Measurements from ENCODE around the gene CNST. TPM values are rescaled to one million over a fixed set of nuclear protein-coding genes. Genes with fewer than 3 reads are reported as not detected.
A peak's percentile ranks its signal among the peaks of the same experiment; 100 is the strongest.
"Not testable (repeated sequence)": the region's sequence is repeated elsewhere in the genome, so short reads cannot be mapped to it uniquely, and the experiment has no call there.

Gene CNST
- total and polyA plus RNA-seq, 8 donors = 3.6 to 12.9 (median 8.9) TPM

- intact Hi-C loops (cut with DNase I) = no loop called here
- Histone ChIP-seq H3K4me3 (no peak overlapping the region), H3K4me1 (no peaks in the 10 kb centered on the region), H3K27me3 (no peaks in the 10 kb centered on the region), H3K27ac (peak overlapping the region in 1 of 4 donors; percentile 14), H3K9me3 (no peaks in the 10 kb centered on the region), H3K36me3 (no peaks in the 10 kb centered on the region)
- 73 to 81% methylated on average over 5 of the region's 5 CpGs for WGBS, 2 donors
- TF ChIP-seq CTCF (IDR thresholded peaks at IDR 0.05) = no peak
- FAIRE-seq = peak; percentile 85
- peak; percentile 83 to 91 (median 86) for ATAC-seq
- peak in 4 of 6 donors; percentile 45 to 77 (median 60) for DNase-seq
These were observed 31.1 kb downstream of the CNST start for GRCh38 chr1:246597340-246597739.

DNA sequence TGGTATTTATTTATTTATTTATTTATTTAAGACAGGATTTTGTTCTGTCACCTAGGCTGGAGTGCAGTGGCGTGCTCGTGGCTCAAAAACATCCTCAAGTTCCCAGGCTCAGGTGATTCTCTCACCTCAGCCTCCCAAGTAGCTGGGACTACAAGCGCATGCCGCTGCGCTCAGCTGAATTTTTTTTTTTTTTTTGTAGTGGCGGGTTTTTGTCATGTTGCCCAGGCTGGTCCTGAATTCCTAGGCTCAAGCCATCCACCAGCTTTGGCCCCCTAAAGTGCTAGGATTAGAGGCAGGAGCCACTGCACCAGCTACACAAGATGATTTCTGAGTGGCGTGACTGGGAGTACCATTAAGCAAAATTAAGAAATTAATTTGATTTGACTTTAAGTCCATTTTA is 31.7 kb downstream of the CNST start:
- no peak overlapping the region for H3K4me3 ChIP-seq
- no peak for TF ChIP-seq CTCF (IDR thresholded peaks at IDR 0.05)

GRCh38 chr1:246599315-246599714 is 33.1 kb downstream of the CNST start:
- intact Hi-C loops (cut with DNase I) = no loop called here
- H3K27ac ChIP-seq = no peak overlapping the region
- TF ChIP-seq CTCF (IDR thresholded peaks at IDR 0.05) = no peak
- DNase-seq = no peak
- no peak overlapping the region for H3K4me3 ChIP-seq
- no peaks in the 10 kb centered on the region for H3K4me1 ChIP-seq
- WGBS, 2 donors = 76 to 81% methylated on average over 4 of the region's 4 CpGs
- H3K36me3 ChIP-seq = no peaks in the 10 kb centered on the region
- FAIRE-seq = no peak
- H3K9me3 ChIP-seq = no peaks in the 10 kb centered on the region
- no peak for ATAC-seq
- no peaks in the 10 kb centered on the region for H3K27me3 ChIP-seq

More for the DNA sequence above, 31.7 kb downstream of the CNST start:
- Histone ChIP-seq H3K36me3 (no peaks in the 10 kb centered on the region), H3K9me3 (no peaks in the 10 kb centered on the region), H3K27me3 (no peaks in the 10 kb centered on the region), H3K27ac (no peak overlapping the region), H3K4me1 (no peaks in the 10 kb centered on the region)
- intact Hi-C loops (cut with DNase I) = no loop called here
- DNase-seq (no peak), ATAC-seq (no peak), FAIRE-seq (no peak)
- WGBS, 2 donors = 96 to 97% methylated on average over 7 of the region's 7 CpGs

GRCh38 chr1:246600579-246600978 is 34.3 kb downstream of the CNST start:
- Histone ChIP-seq H3K27me3 (no peaks in the 10 kb centered on the region), H3K27ac (no peak overlapping the region), H3K4me1 (no peaks in the 10 kb centered on the region), H3K36me3 (no peaks in the 10 kb centered on the region), H3K9me3 (no peaks in the 10 kb centered on the region), H3K4me3 (no peak overlapping the region)
- WGBS, 2 donors = 46 to 50% methylated on average over 2 of the region's 2 CpGs
- no peak for DNase-seq
- ATAC-seq = no peak
- no peak for TF ChIP-seq CTCF (IDR thresholded peaks at IDR 0.05)
- FAIRE-seq = no peak
- intact Hi-C loops (cut with DNase I) = no loop called here

- FAIRE-seq (no peak), DNase-seq (no peak), ATAC-seq (peak in 2 of 4 donors; percentile 39 to 42)
- Histone ChIP-seq H3K4me3 (no peak overlapping the region), H3K4me1 (no peaks in the 10 kb centered on the region), H3K9me3 (no peaks in the 10 kb centered on the region), H3K27me3 (no peaks in the 10 kb centered on the region), H3K36me3 (no peaks in the 10 kb centered on the region), H3K27ac (no peak overlapping the region)
- no peak for TF ChIP-seq CTCF (IDR thresholded peaks at IDR 0.05)
- 73 to 84% methylated on average over 3 of the region's 3 CpGs for WGBS, 2 donors
- intact Hi-C loops (cut with DNase I) = no loop called here
These were observed 35.9 kb downstream of the CNST start for GRCh38 chr1:246602194-246602593.

DNA sequence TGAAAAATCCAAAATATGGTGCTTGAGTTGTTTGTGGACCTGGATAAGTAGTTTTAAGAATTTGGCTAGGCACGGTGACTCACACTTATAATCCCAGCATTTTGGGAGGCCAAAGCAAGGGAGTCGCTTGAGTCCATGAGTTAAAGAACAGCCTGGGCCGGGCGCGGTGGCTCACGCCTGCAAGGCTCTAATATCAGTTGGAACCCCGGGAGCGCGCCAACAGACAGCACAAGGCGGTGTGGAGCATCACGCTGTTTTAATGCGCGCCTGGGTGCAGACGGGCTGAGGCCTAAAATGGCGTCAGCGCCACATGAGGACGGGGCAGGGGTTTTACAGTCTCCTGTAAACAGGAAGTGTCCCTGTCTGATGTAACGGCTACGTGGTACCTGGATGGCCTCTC is 39.0 kb downstream of the CNST start:
- H3K4me3 ChIP-seq; FAIRE-seq; H3K27me3 ChIP-seq; H3K36me3 ChIP-seq; H3K4me1 ChIP-seq; ATAC-seq; H3K27ac ChIP-seq; DNase-seq; H3K9me3 ChIP-seq; intact Hi-C loops (cut with DNase I): not testable (repeated sequence)
- WGBS, 2 donors = 98 to 99% methylated on average over 19 of the region's 19 CpGs

All from pancreas (tissue), 10 donors.